Epithelial cell of proximal tubule (primary cell): ENCODE results near the gene ARID4B. TPM values are rescaled to one million over a fixed set of nuclear protein-coding genes. Genes with fewer than 3 reads are reported as not detected.
"Not testable (repeated sequence)": the region's sequence is repeated elsewhere in the genome, so short reads cannot be mapped to it uniquely, and the experiment has no call there.

Source experiments
- DNase-seq: peaks from one replicate; pipeline ENCODE4 v3.0.0-alpha.2; 2011; ENCODE audit warnings: low read depth
- H3K4me3 ChIP-seq: 2 replicates; pipeline ENCODE4 v1.5.1; 2011; ENCODE audit warnings: low read depth, mild to moderate bottlenecking, low read length
- CTCF ChIP-seq: conservative IDR thresholded peaks from 2 replicates; pipeline ENCODE4 v1.5.1; 2012; ENCODE audit warnings: low read depth, mild to moderate bottlenecking, low read length
- total RNA-seq: library from RNA; depleted of rRNA; stranded (reverse); fragments of >200 nt; gene quantifications from 2 replicates; pipeline ENCODE4 v1.2.3, GENCODE V29; 2015

ARID4B gene
- total RNA-seq, 1 donor from 2014 or later, result 13.8 TPM

- TF ChIP-seq CTCF, result no peak
- no peak for DNase-seq
- H3K4me3 ChIP-seq, result no peak overlapping the region
Observed at GRCh38 chr1:235289859-235290739, 37.9 kb downstream of the ARID4B start.

GRCh38 chr1:235287208-235287882 is 40.6 kb downstream of the ARID4B start:
- TF ChIP-seq CTCF, result no peak
- H3K4me3 ChIP-seq, result no peak overlapping the region
- no peak for DNase-seq

- no peak overlapping the region for H3K4me3 ChIP-seq
- no peak for DNase-seq
- no peak for TF ChIP-seq CTCF
Observed at GRCh38 chr1:235286667-235287066, 41.3 kb downstream of the ARID4B start.

GRCh38 chr1:235284231-235284769 is 43.7 kb downstream of the ARID4B start:
- H3K4me3 ChIP-seq, result no peak overlapping the region
- no peak for DNase-seq
- TF ChIP-seq CTCF, result no peak

GRCh38 chr1:235283636-235284035 is 44.3 kb downstream of the ARID4B start:
- DNase-seq, H3K4me3 ChIP-seq: not testable (repeated sequence)

- DNase-seq, result no peak
- H3K4me3 ChIP-seq, result no peak overlapping the region
- TF ChIP-seq CTCF, result no peak
Observed at GRCh38 chr1:235280467-235280866, 47.5 kb downstream of the ARID4B start.

GRCh38 chr1:235279694-235280093 is 48.3 kb downstream of the ARID4B start:
- no peak for DNase-seq
- TF ChIP-seq CTCF, result no peak
- no peak overlapping the region for H3K4me3 ChIP-seq
